ENCODE measurements around the gene ATP1B1. TPM values are rescaled to one million over a fixed set of nuclear protein-coding genes. Genes with fewer than 3 reads are reported as not detected.

Gene ATP1B1
- total RNA-seq, 1 experiment from 2014 or later = 40.7 TPM

- Mint-ChIP-seq H3K36me3 (peaks cover 35% of the 10 kb centered on the region), H3K4me3 (no peak overlapping the region), H3K27ac (no peak overlapping the region), H3K9me3 (no peaks in the 10 kb centered on the region), H3K27me3 (ENCODE audit: low read depth) (no peaks in the 10 kb centered on the region; the same call in 1 of the 2 replicates), H3K4me1 (peaks cover 64% of the 10 kb centered on the region)
- ATAC-seq = no peak
- CTCF ChIA-PET = no interaction called here
- TF ChIP-seq, protein P1, sequence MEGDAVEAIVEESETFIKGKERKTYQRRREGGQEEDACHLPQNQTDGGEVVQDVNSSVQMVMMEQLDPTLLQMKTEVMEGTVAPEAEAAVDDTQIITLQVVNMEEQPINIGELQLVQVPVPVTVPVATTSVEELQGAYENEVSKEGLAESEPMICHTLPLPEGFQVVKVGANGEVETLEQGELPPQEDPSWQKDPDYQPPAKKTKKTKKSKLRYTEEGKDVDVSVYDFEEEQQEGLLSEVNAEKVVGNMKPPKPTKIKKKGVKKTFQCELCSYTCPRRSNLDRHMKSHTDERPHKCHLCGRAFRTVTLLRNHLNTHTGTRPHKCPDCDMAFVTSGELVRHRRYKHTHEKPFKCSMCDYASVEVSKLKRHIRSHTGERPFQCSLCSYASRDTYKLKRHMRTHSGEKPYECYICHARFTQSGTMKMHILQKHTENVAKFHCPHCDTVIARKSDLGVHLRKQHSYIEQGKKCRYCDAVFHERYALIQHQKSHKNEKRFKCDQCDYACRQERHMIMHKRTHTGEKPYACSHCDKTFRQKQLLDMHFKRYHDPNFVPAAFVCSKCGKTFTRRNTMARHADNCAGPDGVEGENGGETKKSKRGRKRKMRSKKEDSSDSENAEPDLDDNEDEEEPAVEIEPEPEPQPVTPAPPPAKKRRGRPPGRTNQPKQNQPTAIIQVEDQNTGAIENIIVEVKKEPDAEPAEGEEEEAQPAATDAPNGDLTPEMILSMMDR (IDR thresholded peaks at IDR 0.05) = no peak
- TF ChIP-seq ELF4 (CRISPR knock-in tag; IDR thresholded peaks at IDR 0.05; ENCODE audit: low read depth) (no peak), GTF2I (CRISPR knock-in tag; conservative IDR thresholded peaks at IDR 0.05) (no peak), MLX (CRISPR knock-in tag; IDR thresholded peaks at IDR 0.05) (no peak), GRHL2 (CRISPR knock-in tag; IDR thresholded peaks at IDR 0.05; ENCODE audit: insufficient replicate concordance, severe bottlenecking) (no peak), ZNF423 (CRISPR knock-in tag; IDR thresholded peaks at IDR 0.05) (no peak), FOXK1 (CRISPR knock-in tag; IDR thresholded peaks at IDR 0.05) (no peak), OVOL2 (CRISPR knock-in tag; IDR thresholded peaks at IDR 0.05; ENCODE audit: borderline replicate concordance) (no peak), ERG (CRISPR knock-in tag; IDR thresholded peaks at IDR 0.05) (no peak), HMGXB4 (CRISPR knock-in tag; IDR thresholded peaks at IDR 0.05) (no peak)
- TF ChIP-seq, protein P2, sequence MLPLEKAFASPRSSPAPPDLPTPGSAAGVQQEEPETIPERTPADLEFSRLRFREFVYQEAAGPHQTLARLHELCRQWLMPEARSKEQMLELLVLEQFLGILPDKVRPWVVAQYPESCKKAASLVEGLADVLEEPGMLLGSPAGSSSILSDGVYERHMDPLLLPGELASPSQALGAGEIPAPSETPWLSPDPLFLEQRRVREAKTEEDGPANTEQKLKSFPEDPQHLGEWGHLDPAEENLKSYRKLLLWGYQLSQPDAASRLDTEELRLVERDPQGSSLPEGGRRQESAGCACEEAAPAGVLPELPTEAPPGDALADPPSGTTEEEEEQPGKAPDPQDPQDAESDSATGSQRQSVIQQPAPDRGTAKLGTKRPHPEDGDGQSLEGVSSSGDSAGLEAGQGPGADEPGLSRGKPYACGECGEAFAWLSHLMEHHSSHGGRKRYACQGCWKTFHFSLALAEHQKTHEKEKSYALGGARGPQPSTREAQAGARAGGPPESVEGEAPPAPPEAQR (CRISPR knock-in tag; IDR thresholded peaks at IDR 0.05) = no peak
- TF ChIP-seq, protein P3, sequence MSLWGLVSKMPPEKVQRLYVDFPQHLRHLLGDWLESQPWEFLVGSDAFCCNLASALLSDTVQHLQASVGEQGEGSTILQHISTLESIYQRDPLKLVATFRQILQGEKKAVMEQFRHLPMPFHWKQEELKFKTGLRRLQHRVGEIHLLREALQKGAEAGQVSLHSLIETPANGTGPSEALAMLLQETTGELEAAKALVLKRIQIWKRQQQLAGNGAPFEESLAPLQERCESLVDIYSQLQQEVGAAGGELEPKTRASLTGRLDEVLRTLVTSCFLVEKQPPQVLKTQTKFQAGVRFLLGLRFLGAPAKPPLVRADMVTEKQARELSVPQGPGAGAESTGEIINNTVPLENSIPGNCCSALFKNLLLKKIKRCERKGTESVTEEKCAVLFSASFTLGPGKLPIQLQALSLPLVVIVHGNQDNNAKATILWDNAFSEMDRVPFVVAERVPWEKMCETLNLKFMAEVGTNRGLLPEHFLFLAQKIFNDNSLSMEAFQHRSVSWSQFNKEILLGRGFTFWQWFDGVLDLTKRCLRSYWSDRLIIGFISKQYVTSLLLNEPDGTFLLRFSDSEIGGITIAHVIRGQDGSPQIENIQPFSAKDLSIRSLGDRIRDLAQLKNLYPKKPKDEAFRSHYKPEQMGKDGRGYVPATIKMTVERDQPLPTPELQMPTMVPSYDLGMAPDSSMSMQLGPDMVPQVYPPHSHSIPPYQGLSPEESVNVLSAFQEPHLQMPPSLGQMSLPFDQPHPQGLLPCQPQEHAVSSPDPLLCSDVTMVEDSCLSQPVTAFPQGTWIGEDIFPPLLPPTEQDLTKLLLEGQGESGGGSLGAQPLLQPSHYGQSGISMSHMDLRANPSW (CRISPR knock-in tag; conservative IDR thresholded peaks at IDR 0.05; ENCODE audit: low read depth) = no peak
- TF ChIP-seq, protein P4, sequence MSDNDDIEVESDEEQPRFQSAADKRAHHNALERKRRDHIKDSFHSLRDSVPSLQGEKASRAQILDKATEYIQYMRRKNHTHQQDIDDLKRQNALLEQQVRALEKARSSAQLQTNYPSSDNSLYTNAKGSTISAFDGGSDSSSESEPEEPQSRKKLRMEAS (CRISPR knock-in tag; IDR thresholded peaks at IDR 0.05) = no peak
- TF ChIP-seq, protein P5, sequence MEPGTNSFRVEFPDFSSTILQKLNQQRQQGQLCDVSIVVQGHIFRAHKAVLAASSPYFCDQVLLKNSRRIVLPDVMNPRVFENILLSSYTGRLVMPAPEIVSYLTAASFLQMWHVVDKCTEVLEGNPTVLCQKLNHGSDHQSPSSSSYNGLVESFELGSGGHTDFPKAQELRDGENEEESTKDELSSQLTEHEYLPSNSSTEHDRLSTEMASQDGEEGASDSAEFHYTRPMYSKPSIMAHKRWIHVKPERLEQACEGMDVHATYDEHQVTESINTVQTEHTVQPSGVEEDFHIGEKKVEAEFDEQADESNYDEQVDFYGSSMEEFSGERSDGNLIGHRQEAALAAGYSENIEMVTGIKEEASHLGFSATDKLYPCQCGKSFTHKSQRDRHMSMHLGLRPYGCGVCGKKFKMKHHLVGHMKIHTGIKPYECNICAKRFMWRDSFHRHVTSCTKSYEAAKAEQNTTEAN (CRISPR knock-in tag; IDR thresholded peaks at IDR 0.05) = no peak
- no peak for DNase-seq (ENCODE audit: low spot score)
- POLR2A ChIA-PET = no interaction called here
These were observed 5.0 kb downstream of the ATP1B1 start for GRCh38 chr1:169111472-169111871.

Measured in WTC11 (cell line).